GM19455 (cell line): ENCODE results near the gene TGFBRAP1.

Experiments
- ATAC-seq: cut with Tn5 transposase; IDR thresholded peaks from one replicate; pipeline ENCODE4 v1.9.1; 2021; ENCODE audit not compliant: unreplicated experiment

TGFBRAP1 gene

GRCh38 chr2:105321875-105322646, 7.5 kb downstream of the TGFBRAP1 start:
- no peak for ATAC-seq

GRCh38 chr2:105320651-105321215, 8.8 kb downstream of the TGFBRAP1 start:
- ATAC-seq, result no peak

- ATAC-seq, result no peak
Measured at GRCh38 chr2:105317937-105318336, 11.6 kb downstream of the TGFBRAP1 start.

GRCh38 chr2:105315314-105315713, 14.2 kb downstream of the TGFBRAP1 start:
- ATAC-seq, result peak; percentile 52

- ATAC-seq, result no peak
Measured at GRCh38 chr2:105313877-105314276, 15.7 kb downstream of the TGFBRAP1 start.

GRCh38 chr2:105309147-105309545, 20.4 kb downstream of the TGFBRAP1 start:
- no peak for ATAC-seq

- no peak for ATAC-seq
Measured at GRCh38 chr2:105308382-105309146, 21.0 kb downstream of the TGFBRAP1 start.

GRCh38 chr2:105307962-105308361, 21.6 kb downstream of the TGFBRAP1 start:
- ATAC-seq, result no peak

- no peak for ATAC-seq
Measured at GRCh38 chr2:105307550-105307949, 22.0 kb downstream of the TGFBRAP1 start.

- ATAC-seq, result no peak
Measured at GRCh38 chr2:105307146-105307545, 22.4 kb downstream of the TGFBRAP1 start.

GRCh38 chr2:105301646-105302045, 27.9 kb downstream of the TGFBRAP1 start:
- ATAC-seq, result no peak

- ATAC-seq, result no peak
Measured at GRCh38 chr2:105299290-105299689, 30.2 kb downstream of the TGFBRAP1 start.

GRCh38 chr2:105298017-105298416, 31.5 kb downstream of the TGFBRAP1 start:
- no peak for ATAC-seq

- no peak for ATAC-seq
Measured at GRCh38 chr2:105297216-105297615, 32.3 kb downstream of the TGFBRAP1 start.

GRCh38 chr2:105296017-105296611, 33.4 kb downstream of the TGFBRAP1 start:
- no peak for ATAC-seq

GRCh38 chr2:105294844-105295481, 34.6 kb downstream of the TGFBRAP1 start:
- ATAC-seq, result no peak

GRCh38 chr2:105294046-105294445, 35.5 kb downstream of the TGFBRAP1 start:
- ATAC-seq, result no peak

- ATAC-seq, result no peak
Measured at GRCh38 chr2:105291981-105292380, 37.6 kb downstream of the TGFBRAP1 start.

- no peak for ATAC-seq
Measured at GRCh38 chr2:105290981-105291660, 38.4 kb downstream of the TGFBRAP1 start.

- no peak for ATAC-seq
Measured at GRCh38 chr2:105288133-105288532, 41.4 kb downstream of the TGFBRAP1 start.
